ENCODE data around the gene CST1.
"Not testable (repeated sequence)": the region's sequence is repeated elsewhere in the genome, so short reads cannot be mapped to it uniquely, and the experiment has no call there.

The CST1 gene

GRCh38 chr20:23794065-23794464 lies 43.3 kb upstream of the CST1 start:
- Histone ChIP-seq H3K27me3 (ENCODE audit: insufficient read depth, low read length) (no peaks in the 10 kb centered on the region), H2AFZ (ENCODE audit: low read length) (no peak overlapping the region), H3K9me3 (ENCODE audit: low read length) (no peaks in the 10 kb centered on the region), H3K27ac (ENCODE audit: low read depth, low read length, poor library complexity, severe bottlenecking) (no peak overlapping the region), H3K4me2 (ENCODE audit: low read length) (no peak overlapping the region), H3K9ac (ENCODE audit: low read length) (no peak overlapping the region), H4K20me1 (ENCODE audit: insufficient read depth, low read length) (no peaks in the 10 kb centered on the region), H3K36me3 (ENCODE audit: insufficient read depth, low read length) (no peaks in the 10 kb centered on the region), H3F3A (ENCODE audit: insufficient read depth, low read length) (no peaks in the 10 kb centered on the region), H3K4me3 (ENCODE audit: low read depth, low read length, poor library complexity, severe bottlenecking) (no peak overlapping the region), H3K79me2 (ENCODE audit: insufficient read depth, low read length) (no peaks in the 10 kb centered on the region), H3K9me2 (ENCODE audit: low read depth, low read length) (no peaks in the 10 kb centered on the region), H3K4me1 (ENCODE audit: insufficient read depth, low read length, severe bottlenecking) (no peaks in the 10 kb centered on the region)
- TF ChIP-seq EZH2 (IDR thresholded peaks at IDR 0.05; ENCODE audit: borderline replicate concordance, low read length) = no peak
- TF ChIP-seq CTCF (IDR thresholded peaks at IDR 0.05; ENCODE audit: low read length) = no peak

- no peaks in the 10 kb centered on the region for H3K36me3 ChIP-seq (ENCODE audit: insufficient read depth, low read length)
- no peaks in the 10 kb centered on the region for H3K27me3 ChIP-seq (ENCODE audit: insufficient read depth, low read length)
- no peaks in the 10 kb centered on the region for H3K9me3 ChIP-seq (ENCODE audit: low read length)
- no peak overlapping the region for H3K4me3 ChIP-seq (ENCODE audit: low read depth, low read length, poor library complexity, severe bottlenecking)
- no peak overlapping the region for H3K27ac ChIP-seq (ENCODE audit: low read depth, low read length, poor library complexity, severe bottlenecking)
- H3K4me2 ChIP-seq (ENCODE audit: low read length) = no peak overlapping the region
- H3F3A ChIP-seq (ENCODE audit: insufficient read depth, low read length) = no peaks in the 10 kb centered on the region
- no peak overlapping the region for H3K9ac ChIP-seq (ENCODE audit: low read length)
- H3K9me2 ChIP-seq (ENCODE audit: low read depth, low read length) = no peaks in the 10 kb centered on the region
- no peak overlapping the region for H2AFZ ChIP-seq (ENCODE audit: low read length)
- no peaks in the 10 kb centered on the region for H4K20me1 ChIP-seq (ENCODE audit: insufficient read depth, low read length)
- no peaks in the 10 kb centered on the region for H3K79me2 ChIP-seq (ENCODE audit: insufficient read depth, low read length)
- TF ChIP-seq EZH2 (IDR thresholded peaks at IDR 0.05; ENCODE audit: borderline replicate concordance, low read length) (no peak), CTCF (IDR thresholded peaks at IDR 0.05; ENCODE audit: low read length) (no peak)
- no peaks in the 10 kb centered on the region for H3K4me1 ChIP-seq (ENCODE audit: insufficient read depth, low read length, severe bottlenecking)
Measured at GRCh38 chr20:23783447-23783846, 32.7 kb upstream of the CST1 start.

GRCh38 chr20:23782366-23782983 lies 31.7 kb upstream of the CST1 start:
- no peak overlapping the region for H2AFZ ChIP-seq (ENCODE audit: low read length)
- H3K36me3 ChIP-seq (ENCODE audit: insufficient read depth, low read length) = no peaks in the 10 kb centered on the region
- no peaks in the 10 kb centered on the region for H4K20me1 ChIP-seq (ENCODE audit: insufficient read depth, low read length)
- H3K9ac ChIP-seq (ENCODE audit: low read length) = no peak overlapping the region
- no peak overlapping the region for H3K4me3 ChIP-seq (ENCODE audit: low read depth, low read length, poor library complexity, severe bottlenecking)
- H3K27ac ChIP-seq (ENCODE audit: low read depth, low read length, poor library complexity, severe bottlenecking) = no peak overlapping the region
- H3K27me3 ChIP-seq (ENCODE audit: insufficient read depth, low read length) = no peaks in the 10 kb centered on the region
- H3K79me2 ChIP-seq (ENCODE audit: insufficient read depth, low read length) = no peaks in the 10 kb centered on the region
- H3K4me2 ChIP-seq (ENCODE audit: low read length) = no peak overlapping the region
- H3K9me3 ChIP-seq (ENCODE audit: low read length) = no peaks in the 10 kb centered on the region
- no peaks in the 10 kb centered on the region for H3F3A ChIP-seq (ENCODE audit: insufficient read depth, low read length)
- no peaks in the 10 kb centered on the region for H3K9me2 ChIP-seq (ENCODE audit: low read depth, low read length)
- no peaks in the 10 kb centered on the region for H3K4me1 ChIP-seq (ENCODE audit: insufficient read depth, low read length, severe bottlenecking)
- TF ChIP-seq CTCF (IDR thresholded peaks at IDR 0.05; ENCODE audit: low read length) (peak; percentile 55), EZH2 (IDR thresholded peaks at IDR 0.05; ENCODE audit: borderline replicate concordance, low read length) (no peak)

GRCh38 chr20:23778676-23779075 lies 27.9 kb upstream of the CST1 start:
- H3K4me1 ChIP-seq (ENCODE audit: insufficient read depth, low read length, severe bottlenecking); H3K27ac ChIP-seq (ENCODE audit: low read depth, low read length, poor library complexity, severe bottlenecking); H3K4me2 ChIP-seq (ENCODE audit: low read length); H3K9ac ChIP-seq (ENCODE audit: low read length); H3F3A ChIP-seq (ENCODE audit: insufficient read depth, low read length); H3K9me3 ChIP-seq (ENCODE audit: low read length); H3K4me3 ChIP-seq (ENCODE audit: low read depth, low read length, poor library complexity, severe bottlenecking); H4K20me1 ChIP-seq (ENCODE audit: insufficient read depth, low read length); H3K79me2 ChIP-seq (ENCODE audit: insufficient read depth, low read length); H3K27me3 ChIP-seq (ENCODE audit: insufficient read depth, low read length); H2AFZ ChIP-seq (ENCODE audit: low read length); H3K9me2 ChIP-seq (ENCODE audit: low read depth, low read length); H3K36me3 ChIP-seq (ENCODE audit: insufficient read depth, low read length): not testable (repeated sequence)

- not testable (repeated sequence) for H4K20me1 ChIP-seq (ENCODE audit: insufficient read depth, low read length)
Measured at GRCh38 chr20:23777380-23777779, 26.6 kb upstream of the CST1 start.

More at GRCh38 chr20:23777380-23777779, 26.6 kb upstream of the CST1 start:
- not testable (repeated sequence) for H3K27ac ChIP-seq (ENCODE audit: low read depth, low read length, poor library complexity, severe bottlenecking); H3K9me2 ChIP-seq (ENCODE audit: low read depth, low read length); H3K36me3 ChIP-seq (ENCODE audit: insufficient read depth, low read length); H3K27me3 ChIP-seq (ENCODE audit: insufficient read depth, low read length); H3K9me3 ChIP-seq (ENCODE audit: low read length); H3F3A ChIP-seq (ENCODE audit: insufficient read depth, low read length); H3K9ac ChIP-seq (ENCODE audit: low read length); H3K4me1 ChIP-seq (ENCODE audit: insufficient read depth, low read length, severe bottlenecking); H3K4me2 ChIP-seq (ENCODE audit: low read length); H3K79me2 ChIP-seq (ENCODE audit: insufficient read depth, low read length); H2AFZ ChIP-seq (ENCODE audit: low read length); H3K4me3 ChIP-seq (ENCODE audit: low read depth, low read length, poor library complexity, severe bottlenecking)
